GM12875 (cell line): ENCODE data around the gene TECTA.
"Not testable (repeated sequence)": the region's sequence is repeated elsewhere in the genome, so short reads cannot be mapped to it uniquely, and the experiment has no call there.

ENCODE experiments used
- H3K4me3 ChIP-seq: one replicate; pipeline ENCODE4 v1.5.1; 2011; ENCODE audit warnings: low read depth, low read length, control low read depth
- TF ChIP-seq, protein P1 (sequence below): IDR thresholded peaks from 2 replicates; pipeline ENCODE4 v1.5.1; 2011; ENCODE audit warnings: low read depth, mild to moderate bottlenecking, control low read depth, inconsistent platforms, low read length, moderate library complexity, borderline replicate concordance; ENCODE audit not compliant: insufficient read depth

TECTA gene

DNA sequence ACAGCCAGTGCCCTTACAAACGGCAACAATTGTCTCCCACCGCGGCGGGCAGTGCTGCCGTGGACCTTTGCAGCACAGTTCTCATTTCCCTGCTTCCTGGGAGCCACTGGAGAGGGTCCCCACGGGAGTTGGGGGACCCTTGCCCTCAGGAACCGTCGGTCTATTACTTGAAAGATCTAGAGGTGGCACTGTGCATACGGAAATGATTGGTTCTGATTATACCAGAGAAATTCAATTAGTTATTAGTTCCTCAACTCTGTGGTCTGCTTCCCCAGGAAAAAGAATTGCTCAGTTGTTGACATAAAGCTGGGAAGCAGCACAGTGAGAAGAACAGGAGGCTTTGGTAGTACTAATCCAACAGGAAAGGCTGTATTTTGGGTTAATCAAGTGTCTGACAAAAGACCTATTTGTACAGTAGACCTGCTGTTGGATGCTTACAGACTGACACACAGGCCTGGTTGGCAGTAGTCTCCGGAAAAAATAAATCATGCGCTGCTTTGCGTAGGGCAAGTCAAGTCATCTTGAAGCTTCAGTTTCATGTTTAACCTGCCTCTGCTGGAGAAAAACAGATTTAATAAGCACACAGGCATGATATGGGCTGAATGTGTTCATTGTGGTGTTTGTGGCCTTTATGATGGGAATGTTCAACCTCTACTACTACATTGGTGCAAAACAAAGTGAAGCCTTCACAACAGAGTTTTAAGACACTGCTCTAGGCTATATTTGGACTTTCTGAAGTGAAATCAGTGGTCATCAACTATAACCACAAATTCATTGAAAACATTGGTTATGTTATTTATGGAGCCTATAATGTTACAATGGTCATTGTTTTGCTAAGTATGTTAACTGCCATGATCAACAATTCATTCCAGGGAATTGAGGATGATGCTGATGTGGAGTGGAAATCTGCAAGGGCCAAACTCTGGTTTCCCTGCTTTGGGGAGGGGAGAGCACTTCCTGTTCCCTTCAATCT lies 136.9 kb downstream of the TECTA start:
- TF ChIP-seq, protein P1, sequence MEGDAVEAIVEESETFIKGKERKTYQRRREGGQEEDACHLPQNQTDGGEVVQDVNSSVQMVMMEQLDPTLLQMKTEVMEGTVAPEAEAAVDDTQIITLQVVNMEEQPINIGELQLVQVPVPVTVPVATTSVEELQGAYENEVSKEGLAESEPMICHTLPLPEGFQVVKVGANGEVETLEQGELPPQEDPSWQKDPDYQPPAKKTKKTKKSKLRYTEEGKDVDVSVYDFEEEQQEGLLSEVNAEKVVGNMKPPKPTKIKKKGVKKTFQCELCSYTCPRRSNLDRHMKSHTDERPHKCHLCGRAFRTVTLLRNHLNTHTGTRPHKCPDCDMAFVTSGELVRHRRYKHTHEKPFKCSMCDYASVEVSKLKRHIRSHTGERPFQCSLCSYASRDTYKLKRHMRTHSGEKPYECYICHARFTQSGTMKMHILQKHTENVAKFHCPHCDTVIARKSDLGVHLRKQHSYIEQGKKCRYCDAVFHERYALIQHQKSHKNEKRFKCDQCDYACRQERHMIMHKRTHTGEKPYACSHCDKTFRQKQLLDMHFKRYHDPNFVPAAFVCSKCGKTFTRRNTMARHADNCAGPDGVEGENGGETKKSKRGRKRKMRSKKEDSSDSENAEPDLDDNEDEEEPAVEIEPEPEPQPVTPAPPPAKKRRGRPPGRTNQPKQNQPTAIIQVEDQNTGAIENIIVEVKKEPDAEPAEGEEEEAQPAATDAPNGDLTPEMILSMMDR = no peak
- no peak overlapping the region for H3K4me3 ChIP-seq

GRCh38 chr11:121238956-121239355 lies 137.9 kb downstream of the TECTA start:
- no peak overlapping the region for H3K4me3 ChIP-seq
- TF ChIP-seq, protein P1 = no peak

- H3K4me3 ChIP-seq = not testable (repeated sequence)
These were observed 139.0 kb downstream of the TECTA start for GRCh38 chr11:121240001-121240400.

DNA sequence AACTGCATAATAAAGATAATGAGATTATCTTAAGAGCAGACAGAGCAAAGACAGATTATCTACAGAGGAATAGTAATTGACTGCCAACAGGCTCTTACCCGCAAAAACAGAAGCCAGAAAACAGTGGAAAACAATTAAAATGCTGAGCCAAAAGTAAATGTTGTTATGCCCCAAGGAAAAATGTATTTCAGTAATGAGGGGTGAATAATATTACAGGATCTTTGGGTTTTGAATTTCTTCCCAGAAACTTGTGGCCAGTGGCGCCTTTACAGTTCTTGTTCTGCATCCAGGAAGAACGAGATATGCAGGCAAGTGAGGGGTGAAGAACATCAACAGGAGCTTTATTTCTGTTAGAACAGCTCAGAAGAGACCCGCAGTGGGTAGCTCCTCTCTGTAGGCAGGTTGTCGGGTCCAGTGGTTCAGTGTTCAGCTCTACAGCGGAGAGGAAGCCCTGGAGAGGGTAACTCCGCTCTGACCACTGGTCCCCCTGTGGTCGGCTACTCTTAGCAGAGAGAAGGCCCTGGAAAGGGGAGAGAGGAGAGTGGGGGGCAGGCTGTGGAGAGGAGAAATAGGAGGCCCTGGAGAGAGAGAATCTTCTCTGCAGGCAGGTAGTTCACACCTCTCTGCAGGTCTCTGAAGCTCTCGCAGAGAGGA lies 139.7 kb downstream of the TECTA start:
- no peak overlapping the region for H3K4me3 ChIP-seq
- TF ChIP-seq, protein P1 = no peak
